ENCODE measurements around the gene SF3B3.
"Not testable (repeated sequence)": the region's sequence is repeated elsewhere in the genome, so short reads cannot be mapped to it uniquely, and the experiment has no call there.

Gene SF3B3

DNA sequence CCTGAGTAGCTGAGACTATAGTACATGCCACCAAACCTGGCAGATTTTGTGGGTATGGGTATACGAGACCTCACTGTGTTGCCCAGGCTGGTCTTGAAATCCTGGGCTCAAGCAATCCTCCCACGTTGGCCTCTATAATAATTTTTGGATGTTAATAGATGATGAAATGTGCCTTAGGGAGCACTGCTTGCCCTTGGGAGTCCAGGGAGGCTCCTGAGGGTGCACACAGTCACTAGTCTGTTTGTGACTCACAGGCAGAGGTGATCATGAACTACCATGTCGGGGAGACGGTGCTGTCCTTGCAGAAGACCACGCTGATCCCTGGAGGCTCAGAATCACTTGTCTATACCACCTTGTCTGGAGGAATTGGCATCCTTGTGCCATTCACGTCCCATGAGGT, 46.1 kb downstream of the SF3B3 start:
- DNase-seq: no peak

DNA sequence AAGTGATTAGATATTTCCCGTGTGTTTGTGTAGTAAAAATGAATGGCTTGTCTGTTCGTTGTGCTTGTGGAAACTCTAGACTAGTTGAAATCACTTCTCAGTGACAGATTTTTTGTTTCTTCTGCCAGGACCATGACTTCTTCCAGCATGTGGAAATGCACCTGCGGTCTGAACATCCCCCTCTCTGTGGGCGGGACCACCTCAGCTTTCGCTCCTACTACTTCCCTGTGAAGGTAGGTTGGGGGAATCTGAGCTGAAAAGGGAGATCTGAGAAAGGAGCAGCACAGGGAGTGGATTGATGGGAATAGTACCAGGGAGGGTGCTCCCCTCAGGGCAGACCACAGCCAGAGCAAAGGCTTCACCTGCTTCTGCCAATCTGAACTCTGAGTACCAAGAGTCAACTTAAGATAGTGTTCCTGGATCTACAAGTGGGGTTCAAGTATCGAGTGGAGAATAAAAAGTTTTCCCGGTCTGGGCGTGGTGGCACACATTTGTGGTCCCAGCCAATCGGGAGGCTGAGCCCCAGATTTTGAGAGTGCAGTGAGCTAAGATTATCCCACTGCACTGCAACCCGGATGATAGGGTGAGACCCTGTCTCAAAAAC, 47.5 kb downstream of the SF3B3 start:
- DNase-seq: no peak

- no peak for DNase-seq
Observed at GRCh38 chr16:70571623-70572022, 48.0 kb downstream of the SF3B3 start.

- DNase-seq: no peak
Observed at GRCh38 chr16:70572050-70572925, 48.7 kb downstream of the SF3B3 start.

- no peak for DNase-seq
Observed at GRCh38 chr16:70572926-70573270, 49.3 kb downstream of the SF3B3 start.

- no peak for DNase-seq
Observed at GRCh38 chr16:70573451-70574121, 50.0 kb downstream of the SF3B3 start.

DNA sequence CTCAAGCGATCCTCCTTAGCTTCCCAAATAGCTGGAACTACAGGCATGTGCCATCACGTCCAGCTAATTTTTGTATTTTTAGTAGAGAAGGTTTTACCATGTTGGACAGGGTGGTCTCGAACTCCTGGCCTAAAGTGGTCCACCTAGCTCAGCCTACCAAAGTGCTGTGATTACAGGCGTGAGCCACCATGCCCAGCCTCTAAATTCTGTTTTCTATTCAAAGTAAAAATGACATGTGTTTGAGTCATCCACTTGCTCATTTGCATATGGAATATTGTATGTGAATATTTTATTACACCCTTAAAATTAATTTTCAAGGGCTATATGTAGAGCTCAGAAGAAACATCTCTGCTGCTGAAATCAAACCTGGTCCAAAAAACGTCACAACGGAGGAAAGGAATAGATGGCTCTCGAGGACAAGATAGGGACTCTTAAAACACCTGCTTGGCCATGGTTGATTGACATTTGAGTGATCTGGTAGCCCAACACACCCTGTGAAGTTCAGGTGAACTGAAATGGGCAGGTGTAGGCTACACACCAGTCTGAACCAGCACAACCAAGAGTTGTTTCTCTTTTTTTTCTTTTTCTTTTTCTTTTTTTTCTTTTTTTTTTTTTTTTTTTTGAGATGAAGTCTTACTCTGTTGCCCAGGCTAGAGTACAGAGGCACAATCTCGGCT, 51.1 kb downstream of the SF3B3 start:
- DNase-seq: no peak

- DNase-seq: no peak
Observed at GRCh38 chr16:70575376-70575775, 51.8 kb downstream of the SF3B3 start.

DNA sequence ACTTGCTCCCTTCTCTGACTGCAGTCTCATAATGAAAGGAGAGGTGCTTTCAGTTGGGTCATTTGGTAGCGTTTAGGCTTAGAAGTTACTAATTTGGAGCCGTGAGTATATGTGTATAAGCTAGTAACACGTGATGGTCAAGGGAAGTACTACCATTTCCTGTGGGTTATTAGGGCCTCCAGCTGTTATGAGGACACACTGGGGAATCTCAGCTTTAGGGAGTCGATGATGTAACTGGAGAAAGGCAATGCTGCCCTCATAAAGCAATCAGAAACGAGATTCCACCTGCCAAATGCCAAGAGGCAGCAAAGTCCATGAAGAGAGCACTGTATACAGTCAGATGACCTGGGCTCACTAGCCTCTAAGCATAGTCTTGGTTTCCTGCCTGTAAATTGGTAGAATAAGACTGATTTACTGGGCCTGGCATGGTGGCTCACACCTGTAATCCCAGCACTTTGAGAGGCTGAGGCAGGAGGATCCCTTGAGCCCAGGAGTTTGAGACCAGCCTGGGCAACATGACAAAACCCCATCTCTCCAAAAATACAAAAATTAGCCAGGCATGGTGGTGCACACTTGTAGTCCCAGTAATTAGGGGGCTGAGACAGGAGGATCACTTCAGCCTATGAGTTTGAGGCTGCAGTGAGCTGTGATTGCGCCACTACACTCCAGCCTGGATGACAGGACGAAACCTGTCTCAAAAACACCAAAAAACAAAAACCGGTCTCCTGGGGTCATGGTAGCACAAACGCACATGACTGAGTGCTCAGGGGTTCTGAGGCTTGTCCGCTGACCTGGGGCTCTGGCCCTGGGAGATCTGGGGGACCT, 53.0 kb downstream of the SF3B3 start:
- peak; percentile 13 to 39 for DNase-seq

DNA sequence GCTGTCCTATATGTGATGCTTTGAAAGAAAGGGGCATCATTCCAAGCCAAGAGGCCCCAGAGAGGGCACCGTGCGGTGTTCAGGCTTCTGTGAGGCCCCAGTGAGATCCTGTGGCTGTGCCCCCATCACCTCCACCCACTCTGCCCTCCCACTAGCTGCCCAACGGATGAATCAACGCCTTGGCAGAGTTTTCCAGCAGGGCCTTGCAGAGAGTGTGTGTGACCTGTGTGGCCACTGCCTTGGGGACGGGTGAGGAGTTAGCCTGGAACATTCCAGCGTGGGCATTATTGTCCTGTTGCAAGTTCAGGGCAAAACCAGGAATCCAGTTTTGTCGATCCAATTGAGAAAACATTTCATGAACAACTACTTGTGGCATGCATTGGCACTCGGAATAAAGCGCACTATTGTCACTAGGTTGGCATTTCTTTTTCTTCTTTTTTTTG, 53.7 kb downstream of the SF3B3 start:
- DNase-seq: no peak

DNA sequence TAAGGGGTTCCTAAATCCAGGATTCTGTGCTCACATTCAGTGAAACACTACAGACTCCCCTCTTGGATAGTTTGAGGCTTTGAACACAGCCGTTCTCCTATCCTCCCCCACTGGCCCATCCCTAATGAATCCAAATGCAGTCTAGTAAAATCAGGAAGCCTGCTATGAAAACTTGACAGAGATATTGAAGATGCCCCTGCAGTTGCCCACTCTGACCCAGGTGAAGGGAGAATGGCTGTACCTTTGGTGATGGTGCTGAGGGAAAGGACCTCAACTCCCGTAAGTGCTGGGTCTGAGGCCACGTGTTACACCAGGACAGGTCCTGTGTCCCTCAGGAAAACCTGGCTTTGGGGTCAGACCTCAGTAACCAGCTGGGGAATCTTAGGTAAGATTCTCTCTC, 54.4 kb downstream of the SF3B3 start:
- DNase-seq: no peak

DNA sequence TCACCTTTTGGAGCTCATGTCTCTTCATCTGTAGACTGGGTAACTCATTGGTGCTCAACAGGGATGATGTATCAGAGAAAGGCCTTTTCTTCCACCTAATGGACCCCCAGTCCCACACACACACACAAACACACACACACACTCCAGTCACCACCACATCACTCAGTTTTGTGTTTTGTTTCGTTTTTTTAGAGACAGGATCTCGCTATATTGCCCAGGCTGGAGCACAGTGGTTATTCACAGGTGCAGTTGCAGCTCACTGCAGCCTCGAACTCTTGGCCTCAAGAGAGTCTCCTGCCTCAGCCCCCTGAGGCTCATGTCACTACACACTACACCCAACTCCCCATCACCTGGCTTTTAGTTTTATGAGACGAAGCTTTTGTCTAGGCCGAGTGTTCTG, 55.6 kb downstream of the SF3B3 start:
- no peak for DNase-seq

DNA sequence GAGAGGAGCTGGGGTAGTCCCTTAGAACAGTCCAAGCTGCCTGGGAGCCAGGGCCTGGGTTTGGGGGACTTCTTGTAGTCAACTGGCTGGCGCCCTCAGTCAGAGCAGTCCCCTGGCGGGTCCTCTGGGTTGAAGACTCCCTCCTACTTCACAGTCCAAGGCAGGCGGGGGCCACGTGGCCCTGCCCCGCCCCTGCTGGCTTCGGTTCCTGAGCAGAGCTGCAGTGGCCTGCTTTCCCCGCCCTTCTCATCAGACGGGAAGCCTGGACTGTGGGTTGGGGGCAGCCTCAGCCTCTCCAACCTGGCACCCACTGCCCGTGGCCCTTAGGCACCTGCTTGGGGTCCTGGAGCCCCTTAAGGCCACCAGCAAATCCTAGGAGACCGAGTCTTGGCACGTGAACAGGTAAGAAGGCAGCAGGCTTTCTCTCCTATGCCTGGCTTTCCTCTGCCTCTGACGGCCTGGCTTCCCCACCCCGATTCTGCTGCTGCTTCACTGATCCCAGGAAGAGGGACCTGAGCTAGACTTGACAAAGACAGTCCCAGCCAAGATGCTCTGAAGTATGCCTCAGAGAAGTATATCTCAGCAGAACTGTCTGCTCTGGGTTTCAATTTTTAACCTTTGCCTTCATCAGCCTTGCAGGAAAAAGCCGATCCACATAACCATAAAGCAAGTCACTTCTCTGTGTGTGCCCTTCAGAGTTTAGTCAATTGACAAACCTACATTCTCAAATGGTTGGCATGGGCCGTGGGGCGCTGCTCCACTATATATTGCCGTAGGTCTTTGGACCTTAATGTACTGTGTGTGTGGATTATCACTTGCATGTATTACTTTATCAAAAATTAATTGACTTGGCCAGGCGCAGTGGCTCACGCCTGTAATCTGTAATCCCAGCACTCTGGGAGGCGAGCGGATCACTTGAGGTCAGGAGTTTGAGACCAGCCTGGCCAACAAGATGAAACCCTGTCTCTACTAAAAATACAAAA, 56.3 kb downstream of the SF3B3 start:
- DNase-seq: no peak

GRCh38 chr16:70582280-70582978, 58.8 kb downstream of the SF3B3 start:
- DNase-seq: no peak

- no peak for DNase-seq
Observed at GRCh38 chr16:70586731-70587130, 63.1 kb downstream of the SF3B3 start.

- DNase-seq: no peak
Observed at GRCh38 chr16:70588565-70588964, 64.9 kb downstream of the SF3B3 start.

- not testable (repeated sequence) for DNase-seq
Observed at GRCh38 chr16:70589416-70589815, 65.8 kb downstream of the SF3B3 start.

- no peak for DNase-seq
Observed at GRCh38 chr16:70589998-70590471, 66.4 kb downstream of the SF3B3 start.

DNA sequence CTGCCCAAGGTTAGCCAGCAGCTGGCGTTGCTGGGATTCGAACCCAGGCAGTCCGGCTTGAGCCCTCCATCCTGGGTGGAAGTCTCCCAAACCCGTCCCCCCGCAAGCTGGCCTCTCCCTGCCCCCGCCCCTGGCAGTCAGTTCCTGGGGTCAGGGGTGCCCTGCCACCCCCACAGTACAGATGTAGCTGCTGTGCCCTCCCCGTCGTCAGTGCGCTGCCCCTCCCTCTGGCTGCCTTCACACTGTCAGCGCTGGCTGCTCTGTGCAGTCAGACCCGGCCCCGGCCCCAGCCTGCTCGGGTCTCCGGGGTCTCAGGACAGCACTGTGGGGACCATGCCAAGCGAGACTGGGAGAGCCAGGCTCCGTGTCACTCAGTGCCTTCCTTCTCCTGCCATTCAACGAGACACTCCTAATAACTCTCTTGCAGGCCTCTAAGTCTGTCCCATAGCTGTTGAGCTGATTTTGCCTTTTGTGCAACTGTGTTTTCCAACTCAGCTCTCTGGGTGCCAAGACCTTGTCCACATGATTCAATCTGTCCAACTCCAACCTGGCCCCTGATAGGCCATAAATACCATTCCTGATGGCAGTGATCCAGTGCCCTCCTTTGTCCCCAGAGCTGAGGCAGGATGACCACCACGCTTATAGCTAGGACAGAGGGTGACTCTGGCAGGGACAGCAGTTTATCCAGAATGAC, 67.3 kb downstream of the SF3B3 start:
- no peak for DNase-seq

DNA sequence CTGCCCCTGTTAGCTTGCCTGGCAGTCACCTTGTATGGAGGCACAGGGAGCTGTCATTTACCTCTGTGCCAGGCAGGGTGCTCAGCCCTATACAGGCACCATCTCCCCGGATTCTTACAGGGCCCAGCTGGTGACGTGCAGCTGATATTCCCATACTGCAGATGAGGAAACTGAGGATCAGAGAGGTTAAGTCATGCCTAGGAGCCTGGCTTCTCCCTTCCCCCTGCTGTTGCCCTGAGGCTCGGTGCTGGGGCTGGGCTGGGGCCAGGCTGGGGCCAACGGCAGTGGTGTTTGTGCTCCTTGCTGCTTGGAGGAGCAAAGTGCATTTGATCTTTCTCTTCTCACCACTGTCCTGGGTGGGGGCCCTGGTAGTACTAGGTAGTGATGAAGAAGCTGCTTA, 68.0 kb downstream of the SF3B3 start:
- no peak for DNase-seq
